Measurements from ENCODE around the gene PGPEP1.

PGPEP1 gene

DNA sequence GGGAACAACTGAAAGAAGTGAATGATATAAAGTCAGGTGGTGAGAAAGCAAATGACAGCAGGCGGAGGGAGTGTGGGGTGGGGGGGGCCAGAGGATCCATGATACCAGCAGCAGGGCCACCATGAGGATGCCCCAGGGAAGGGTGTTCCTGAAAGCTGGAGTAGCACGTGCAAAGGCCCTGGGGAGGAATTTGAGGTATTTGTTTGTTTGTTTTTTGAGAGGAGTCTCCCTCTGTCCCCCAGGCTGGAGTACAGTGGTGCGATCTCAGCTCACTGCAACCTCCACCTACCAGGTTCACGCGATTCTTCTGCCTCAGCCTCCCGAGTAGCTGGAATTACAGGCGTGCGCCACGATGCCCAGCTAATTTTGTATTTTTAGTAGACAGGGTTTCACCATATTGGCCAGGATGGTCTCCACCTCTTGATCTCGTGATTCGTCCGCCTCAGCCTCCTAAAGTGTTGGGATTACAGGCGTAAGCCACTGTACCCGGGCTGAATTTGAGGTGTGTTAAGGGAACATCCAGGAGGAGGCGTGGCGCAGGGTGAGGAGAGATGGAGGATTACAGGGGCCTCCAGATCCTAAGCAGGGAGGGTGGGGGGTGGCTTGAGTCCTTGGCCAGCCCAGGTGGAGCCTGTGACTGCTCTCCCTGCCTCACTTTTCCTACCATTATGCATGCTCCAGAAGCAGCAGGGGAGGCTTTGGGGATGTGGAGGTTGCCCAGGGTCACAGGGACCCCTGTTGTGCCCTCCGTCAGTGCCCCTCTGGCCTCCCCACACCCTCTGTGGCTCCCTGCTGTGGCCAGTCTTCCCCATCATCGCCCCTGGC lies 46.5 kb upstream of the PGPEP1 start:
- no peak for DNase-seq (ENCODE audit: low read depth)
- TF ChIP-seq, protein P1, sequence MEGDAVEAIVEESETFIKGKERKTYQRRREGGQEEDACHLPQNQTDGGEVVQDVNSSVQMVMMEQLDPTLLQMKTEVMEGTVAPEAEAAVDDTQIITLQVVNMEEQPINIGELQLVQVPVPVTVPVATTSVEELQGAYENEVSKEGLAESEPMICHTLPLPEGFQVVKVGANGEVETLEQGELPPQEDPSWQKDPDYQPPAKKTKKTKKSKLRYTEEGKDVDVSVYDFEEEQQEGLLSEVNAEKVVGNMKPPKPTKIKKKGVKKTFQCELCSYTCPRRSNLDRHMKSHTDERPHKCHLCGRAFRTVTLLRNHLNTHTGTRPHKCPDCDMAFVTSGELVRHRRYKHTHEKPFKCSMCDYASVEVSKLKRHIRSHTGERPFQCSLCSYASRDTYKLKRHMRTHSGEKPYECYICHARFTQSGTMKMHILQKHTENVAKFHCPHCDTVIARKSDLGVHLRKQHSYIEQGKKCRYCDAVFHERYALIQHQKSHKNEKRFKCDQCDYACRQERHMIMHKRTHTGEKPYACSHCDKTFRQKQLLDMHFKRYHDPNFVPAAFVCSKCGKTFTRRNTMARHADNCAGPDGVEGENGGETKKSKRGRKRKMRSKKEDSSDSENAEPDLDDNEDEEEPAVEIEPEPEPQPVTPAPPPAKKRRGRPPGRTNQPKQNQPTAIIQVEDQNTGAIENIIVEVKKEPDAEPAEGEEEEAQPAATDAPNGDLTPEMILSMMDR (IDR thresholded peaks at IDR 0.05; ENCODE audit: low read depth, low read length, missing control alignments) = no peak
- H3K4me3 ChIP-seq (ENCODE audit: low read depth, low read length) = peak overlapping the region; percentile 63

DNA sequence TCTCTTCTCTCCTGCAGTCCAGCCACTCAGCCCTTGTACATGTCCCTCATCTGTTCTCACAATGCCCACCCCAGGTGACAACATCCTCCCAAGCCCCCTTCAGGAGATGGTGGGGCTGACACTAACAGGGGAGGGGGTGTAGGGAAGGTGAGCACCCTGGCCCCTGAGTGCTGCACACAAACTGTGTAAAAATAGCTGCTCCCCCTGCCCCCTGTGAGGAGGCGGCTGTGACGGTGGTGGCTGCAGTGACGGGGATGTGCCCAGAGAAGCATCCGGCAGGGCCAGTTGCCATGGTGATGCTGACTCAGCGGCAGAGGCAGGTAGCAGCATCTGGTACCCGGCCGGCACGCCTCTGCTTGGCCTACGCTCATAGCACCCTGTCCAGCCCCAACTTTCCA lies 45.9 kb upstream of the PGPEP1 start:
- no peak for DNase-seq (ENCODE audit: low read depth)
- TF ChIP-seq, protein P1 (IDR thresholded peaks at IDR 0.05; ENCODE audit: low read depth, low read length, missing control alignments) = no peak
- H3K4me3 ChIP-seq (ENCODE audit: low read depth, low read length) = no peak overlapping the region

DNA sequence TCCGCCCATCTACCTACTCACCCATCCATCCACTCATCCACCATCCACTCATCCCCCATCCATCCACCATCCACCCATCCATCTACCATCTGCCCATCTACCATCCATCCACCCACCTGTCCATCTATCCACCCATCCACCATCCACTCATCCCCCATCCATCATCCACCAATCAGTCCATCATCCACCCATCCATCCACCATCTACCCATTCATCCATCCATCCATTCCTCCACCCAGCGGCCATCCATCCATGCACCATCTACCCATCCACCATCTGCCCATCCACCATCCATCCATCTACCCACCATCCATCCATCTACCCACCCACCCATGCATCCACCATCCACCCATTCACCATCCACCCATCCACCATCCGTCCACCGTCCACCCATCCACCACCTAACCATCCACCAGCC lies 45.4 kb upstream of the PGPEP1 start:
- H3K4me3 ChIP-seq (ENCODE audit: low read depth, low read length) = no peak overlapping the region
- no peak for DNase-seq (ENCODE audit: low read depth)
- TF ChIP-seq, protein P1 (IDR thresholded peaks at IDR 0.05; ENCODE audit: low read depth, low read length, missing control alignments) = no peak

DNA sequence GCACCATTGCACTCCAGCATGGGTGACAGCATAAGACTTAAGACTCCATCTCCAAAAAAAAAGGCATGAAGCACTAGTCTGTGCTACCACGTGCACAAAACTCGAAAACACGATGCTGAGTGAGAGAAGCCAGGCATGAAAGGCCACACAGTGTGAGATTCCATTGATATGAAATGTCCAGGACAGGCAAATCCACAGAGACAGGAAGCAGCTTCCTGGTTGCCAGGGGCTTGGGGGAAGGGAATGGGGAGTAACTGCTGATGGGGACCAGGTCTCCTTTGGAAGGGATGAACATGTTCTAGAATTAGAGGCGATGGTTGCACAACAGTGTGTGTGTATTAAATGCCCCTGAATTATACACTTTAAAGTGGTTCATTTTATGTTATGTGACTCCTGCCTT lies 43.1 kb upstream of the PGPEP1 start:
- no peak for DNase-seq (ENCODE audit: low read depth)
- H3K4me3 ChIP-seq (ENCODE audit: low read depth, low read length) = no peak overlapping the region
- TF ChIP-seq, protein P1 (IDR thresholded peaks at IDR 0.05; ENCODE audit: low read depth, low read length, missing control alignments) = no peak

DNA sequence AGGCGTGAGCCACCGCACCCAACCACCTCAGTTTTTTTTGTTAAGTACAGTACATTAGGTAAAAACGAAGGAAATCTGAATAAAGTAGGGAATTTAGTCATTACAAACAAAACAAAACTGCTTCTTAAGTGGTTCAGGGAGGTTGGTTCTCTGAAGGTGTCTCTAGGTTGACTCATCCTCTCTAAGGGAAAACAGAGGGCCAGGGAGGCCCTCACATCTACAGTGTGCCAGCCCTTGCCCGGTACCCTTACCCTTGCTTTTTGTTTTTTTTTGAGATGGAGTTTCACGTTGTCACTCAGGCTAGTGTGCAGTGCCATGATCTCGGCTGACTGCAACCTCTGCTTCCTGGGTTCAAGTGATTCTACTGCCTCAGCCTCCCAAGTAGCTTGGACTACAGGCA lies 41.8 kb upstream of the PGPEP1 start:
- H3K4me3 ChIP-seq (ENCODE audit: low read depth, low read length) = no peak overlapping the region
- no peak for DNase-seq (ENCODE audit: low read depth)
- TF ChIP-seq, protein P1 (IDR thresholded peaks at IDR 0.05; ENCODE audit: low read depth, low read length, missing control alignments) = no peak

DNA sequence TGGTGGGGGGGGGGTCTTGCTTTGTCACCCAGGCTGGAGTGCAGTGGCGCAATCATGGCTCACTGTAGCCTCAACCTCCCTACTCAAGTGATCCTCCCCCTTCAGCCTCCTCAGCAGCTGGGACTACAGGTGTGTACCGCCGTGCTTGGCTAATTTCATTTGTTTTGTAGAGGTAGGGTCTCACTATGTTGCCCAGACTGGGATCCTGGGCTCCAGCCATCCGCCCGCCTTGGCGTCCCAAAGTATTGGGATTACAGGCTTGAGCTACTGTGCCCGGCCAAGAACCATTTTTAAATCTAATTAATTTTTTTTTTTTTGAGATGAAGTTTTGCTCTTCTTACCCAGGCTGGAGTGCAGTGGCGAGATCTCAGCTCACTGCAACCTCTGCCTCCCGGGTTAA lies 40.7 kb upstream of the PGPEP1 start:
- TF ChIP-seq, protein P1 (IDR thresholded peaks at IDR 0.05; ENCODE audit: low read depth, low read length, missing control alignments) = no peak
- no peak overlapping the region for H3K4me3 ChIP-seq (ENCODE audit: low read depth, low read length)
- no peak for DNase-seq (ENCODE audit: low read depth)

All from GM12864 (cell line).